H9 (cell line): Measurements from ENCODE around the gene SMARCA2. TPM values are rescaled to one million over a fixed set of nuclear protein-coding genes. Genes with fewer than 3 reads are reported as not detected.

Experiments used
- DNase-seq: peaks from one replicate; pipeline ENCODE4 v3.0.0-alpha.2; 2017
- H2AFZ ChIP-seq: one replicate; pipeline ENCODE4 v1.6.1; 2013; ENCODE audit warnings: mild to moderate bottlenecking, low read length, control low read depth, moderate library complexity
- H2AK5ac ChIP-seq: 2 replicates; pipeline ENCODE4 v1.6.1; 2013; ENCODE audit warnings: low read length, control low read depth, mixed read lengths; ENCODE audit not compliant: insufficient read length
- H2BK120ac ChIP-seq: one replicate; pipeline ENCODE4 v1.6.1; 2013; ENCODE audit warnings: low read depth, mild to moderate bottlenecking, low read length, control low read depth, inconsistent platforms; ENCODE audit not compliant: poor library complexity, severe bottlenecking
- H2BK12ac ChIP-seq: 2 replicates; pipeline ENCODE4 v1.6.1; 2013; ENCODE audit warnings: low read length, control low read depth, mixed read lengths, low read depth; ENCODE audit not compliant: insufficient read length
- H2BK15ac ChIP-seq: 2 replicates; pipeline ENCODE4 v1.6.1; 2013; ENCODE audit warnings: low read depth, low read length, control low read depth
- H2BK20ac ChIP-seq: one replicate; pipeline ENCODE4 v1.6.1; 2013; ENCODE audit warnings: low read depth, mild to moderate bottlenecking, low read length, control low read depth, inconsistent platforms; ENCODE audit not compliant: poor library complexity, severe bottlenecking
- H2BK5ac ChIP-seq: 2 replicates; pipeline ENCODE4 v1.6.1; 2013; ENCODE audit warnings: low read length, control low read depth, mixed read lengths; ENCODE audit not compliant: insufficient read length
- H3K14ac ChIP-seq: 2 replicates; pipeline ENCODE4 v1.6.1; 2013; ENCODE audit warnings: low read length, control low read depth; ENCODE audit not compliant: insufficient read depth
- H3K18ac ChIP-seq: 2 replicates; pipeline ENCODE4 v1.6.1; 2013; ENCODE audit warnings: low read depth, mild to moderate bottlenecking, mixed read lengths, low read length, control low read depth; ENCODE audit not compliant: insufficient read length
- H3K23ac ChIP-seq: 2 replicates; pipeline ENCODE4 v1.6.1; 2013; ENCODE audit warnings: low read length, control low read depth, mixed read lengths, low read depth; ENCODE audit not compliant: insufficient read length
- H3K23me2 ChIP-seq: 2 replicates; pipeline ENCODE4 v1.6.1; 2013; ENCODE audit warnings: low read depth, mild to moderate bottlenecking, mixed read lengths, low read length, control low read depth; ENCODE audit not compliant: insufficient read length, poor library complexity, severe bottlenecking
- H3K27ac ChIP-seq: 2 replicates; pipeline ENCODE4 v1.5.1; 2013; ENCODE audit warnings: low read length, control low read depth, mixed read lengths, low read depth; ENCODE audit not compliant: insufficient read length
- H3K27me3 ChIP-seq: 2 replicates; pipeline ENCODE4 v1.6.1; 2013; ENCODE audit warnings: low read length, control low read depth, inconsistent platforms; ENCODE audit not compliant: insufficient read depth
- H3K4ac ChIP-seq: 2 replicates; pipeline ENCODE4 v1.6.1; 2013; ENCODE audit warnings: low read depth, mild to moderate bottlenecking, control low read depth, inconsistent platforms, low read length, moderate library complexity
- H3K4me1 ChIP-seq: 2 replicates; pipeline ENCODE4 v1.6.1; 2013; ENCODE audit warnings: low read length, control low read depth, inconsistent platforms; ENCODE audit not compliant: insufficient read depth
- H3K4me2 ChIP-seq: 2 replicates; pipeline ENCODE4 v1.6.1; 2013; ENCODE audit warnings: low read length, control low read depth, mixed read lengths; ENCODE audit not compliant: insufficient read length, insufficient read depth
- H3K56ac ChIP-seq: 2 replicates; pipeline ENCODE4 v1.6.1; 2013; ENCODE audit warnings: low read depth, mild to moderate bottlenecking, mixed read lengths, low read length, control low read depth; ENCODE audit not compliant: insufficient read length
- H3K79me1 ChIP-seq: 2 replicates; pipeline ENCODE4 v1.6.1; 2013; ENCODE audit warnings: low read depth, mild to moderate bottlenecking, moderate library complexity, low read length, control low read depth, inconsistent platforms; ENCODE audit not compliant: insufficient read depth, poor library complexity, severe bottlenecking
- H3K79me2 ChIP-seq: 2 replicates; pipeline ENCODE4 v1.6.1; 2013; ENCODE audit warnings: low read length, control low read depth, inconsistent platforms; ENCODE audit not compliant: insufficient read depth
- H3K9ac ChIP-seq: 2 replicates; pipeline ENCODE4 v1.6.1; 2013; ENCODE audit warnings: low read length, control low read depth, mixed read lengths; ENCODE audit not compliant: insufficient read length; ENCODE audit errors: extremely low read depth
- H3K9me3 ChIP-seq: one replicate; pipeline ENCODE4 v1.6.1; 2013; ENCODE audit warnings: low read depth, low read length, inconsistent platforms; ENCODE audit not compliant: control insufficient read depth
- H3T11ph ChIP-seq: one replicate; pipeline ENCODE4 v1.6.1; 2013; ENCODE audit warnings: mild to moderate bottlenecking, low read length, control low read depth, inconsistent platforms
- H4K20me1 ChIP-seq: one replicate; pipeline ENCODE4 v1.6.1; 2013; ENCODE audit not compliant: control insufficient read depth, insufficient read length, insufficient read depth
- H4K5ac ChIP-seq: 2 replicates; pipeline ENCODE4 v1.6.1; 2013; ENCODE audit warnings: low read depth, mild to moderate bottlenecking, mixed read lengths, low read length, control low read depth; ENCODE audit not compliant: insufficient read length
- H4K8ac ChIP-seq: replicated peaks from 2 replicates; pipeline ENCODE4 v1.6.1; 2013; ENCODE audit warnings: low read length, control low read depth, mixed read lengths, low read depth; ENCODE audit not compliant: insufficient read length
- H4K91ac ChIP-seq: 2 replicates; pipeline ENCODE4 v1.6.1; 2013; ENCODE audit warnings: low read depth, mild to moderate bottlenecking, moderate library complexity, mixed read lengths, low read length, control low read depth; ENCODE audit not compliant: insufficient read length
- H3K27ac Mint-ChIP-seq, 3 experiments: 2 replicates in 2 of 3; 3 replicates in 1 of 3; pipeline ENCODE4 v1.8.0; 2020 to 2021; ENCODE audit warnings: mixed read lengths in 3 of 3, mild to moderate bottlenecking in 1 of 3, moderate library complexity in 1 of 3
- H3K27me3 Mint-ChIP-seq: 2 replicates; pipeline ENCODE4 v1.8.0; 2021; ENCODE audit warnings: low read depth, mild to moderate bottlenecking, moderate library complexity, mixed read lengths
- H3K36me3 Mint-ChIP-seq, 3 experiments: 2 replicates in 2 of 3; 3 replicates in 1 of 3; pipeline ENCODE4 v1.8.0; 2020 to 2021; ENCODE audit warnings: low read depth in 3 of 3, mixed read lengths in 3 of 3; ENCODE audit not compliant: insufficient read depth in 1 of 3
- H3K4me1 Mint-ChIP-seq, 2 experiments: 2 replicates each; pipeline ENCODE4 v1.8.0; 2020; ENCODE audit warnings: mixed read lengths in 2 of 2
- H3K4me3 Mint-ChIP-seq, 2 experiments: 2 replicates in 1 of 2; 3 replicates in 1 of 2; pipeline ENCODE4 v1.8.0; 2020 to 2021; ENCODE audit warnings: mild to moderate bottlenecking in 2 of 2, mixed read lengths in 2 of 2, moderate library complexity in 1 of 2
- H3K9me3 Mint-ChIP-seq, 2 experiments: 2 replicates in 1 of 2; 3 replicates in 1 of 2; pipeline ENCODE4 v1.8.0; 2020; ENCODE audit warnings: mild to moderate bottlenecking in 2 of 2, mixed read lengths in 2 of 2, moderate library complexity in 1 of 2
- WGBS: extraction: QIAGEN DNeasy Blood & Tissue Kit; methylation state at CpG from one replicate; pipeline ENCODE4 v1.1.7; 2013; ENCODE audit warnings: missing lambda C conversion rate, low lambda C conversion rate, mixed read lengths; ENCODE audit not compliant: insufficient read length; ENCODE audit errors: extremely low coverage; 5-methylcytosine and 5-hydroxymethylcytosine counted together
- total RNA-seq: library from RNA; stranded (reverse); gene quantifications from 2 replicates; pipeline ENCODE4 v1.2.1, GENCODE V29; 2021
- TF ChIP-seq, protein P1 (sequence below): fragments of 200-600 bp; sonication (generic); conservative IDR thresholded peaks from 3 replicates; pipeline ENCODE4 v1.8.0; 2021; ENCODE audit warnings: antibody characterized with exemption, mild to moderate bottlenecking

Gene SMARCA2
- total RNA-seq, 1 experiment from 2014 or later: 15.3 TPM

DNA sequence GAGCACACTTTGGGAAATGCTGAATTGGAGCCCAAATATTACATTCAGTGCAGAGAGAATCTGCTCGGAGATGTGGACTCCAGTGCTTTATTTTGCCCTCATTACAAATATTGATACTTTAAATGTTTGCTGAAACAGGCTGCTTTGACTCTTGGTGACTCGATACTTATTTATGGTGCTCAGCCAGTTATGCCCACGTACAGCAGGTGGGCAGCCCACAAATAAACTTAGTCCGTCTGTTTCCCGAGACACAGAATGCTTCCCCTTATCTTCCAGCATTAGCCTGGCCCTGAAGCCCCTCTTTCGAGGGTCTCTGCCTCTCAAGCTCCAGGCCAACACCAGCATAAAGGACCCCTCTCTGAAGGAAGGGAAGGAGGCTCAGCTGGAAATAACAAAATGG is 158.7 kb downstream of the SMARCA2 start:
- no peak overlapping the region for H2BK12ac ChIP-seq
- no peak overlapping the region for H2AK5ac ChIP-seq
- H4K91ac ChIP-seq: no peak overlapping the region
- H4K20me1 ChIP-seq: no peaks in the 10 kb centered on the region
- no peak overlapping the region for H3K56ac ChIP-seq
- no peak overlapping the region for H3K9ac ChIP-seq
- Mint-ChIP-seq H3K27ac (peak overlapping the region in 1 of 3 experiments; percentile 53; a peak in 1 of 7 replicates), H3K36me3 (peaks cover 0 to 5% (median 4%) of the 10 kb centered on the region in 3 experiments; a peak in 4 of 7 replicates), H3K27me3 (no peaks in the 10 kb centered on the region; the same call in 1 of the 2 replicates), H3K4me3 (no peak overlapping the region), H3K4me1 (peaks cover 11 to 16% of the 10 kb centered on the region in 2 experiments), H3K9me3 (no peaks in the 10 kb centered on the region)
- no peaks in the 10 kb centered on the region for H3K23me2 ChIP-seq
- no peak overlapping the region for H2BK15ac ChIP-seq
- no peak overlapping the region for H4K8ac ChIP-seq
- H2BK20ac ChIP-seq: no peak overlapping the region
- H3K27me3 ChIP-seq: no peaks in the 10 kb centered on the region
- TF ChIP-seq, protein P1, sequence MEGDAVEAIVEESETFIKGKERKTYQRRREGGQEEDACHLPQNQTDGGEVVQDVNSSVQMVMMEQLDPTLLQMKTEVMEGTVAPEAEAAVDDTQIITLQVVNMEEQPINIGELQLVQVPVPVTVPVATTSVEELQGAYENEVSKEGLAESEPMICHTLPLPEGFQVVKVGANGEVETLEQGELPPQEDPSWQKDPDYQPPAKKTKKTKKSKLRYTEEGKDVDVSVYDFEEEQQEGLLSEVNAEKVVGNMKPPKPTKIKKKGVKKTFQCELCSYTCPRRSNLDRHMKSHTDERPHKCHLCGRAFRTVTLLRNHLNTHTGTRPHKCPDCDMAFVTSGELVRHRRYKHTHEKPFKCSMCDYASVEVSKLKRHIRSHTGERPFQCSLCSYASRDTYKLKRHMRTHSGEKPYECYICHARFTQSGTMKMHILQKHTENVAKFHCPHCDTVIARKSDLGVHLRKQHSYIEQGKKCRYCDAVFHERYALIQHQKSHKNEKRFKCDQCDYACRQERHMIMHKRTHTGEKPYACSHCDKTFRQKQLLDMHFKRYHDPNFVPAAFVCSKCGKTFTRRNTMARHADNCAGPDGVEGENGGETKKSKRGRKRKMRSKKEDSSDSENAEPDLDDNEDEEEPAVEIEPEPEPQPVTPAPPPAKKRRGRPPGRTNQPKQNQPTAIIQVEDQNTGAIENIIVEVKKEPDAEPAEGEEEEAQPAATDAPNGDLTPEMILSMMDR: no peak
- H3T11ph ChIP-seq: no peak overlapping the region
- DNase-seq: no peak
- H2AFZ ChIP-seq: no peak overlapping the region
- no peaks in the 10 kb centered on the region for H3K79me1 ChIP-seq
- H3K4me1 ChIP-seq: peaks cover 4% of the 10 kb centered on the region; the same call in 1 of the 2 replicates
- no peak overlapping the region for H3K14ac ChIP-seq
- no peak overlapping the region for H3K23ac ChIP-seq
- no peak overlapping the region for H3K27ac ChIP-seq
- H2BK5ac ChIP-seq: no peak overlapping the region
- H3K79me2 ChIP-seq: no peaks in the 10 kb centered on the region
- H4K5ac ChIP-seq: no peak overlapping the region
- no peak overlapping the region for H2BK120ac ChIP-seq
- no peaks in the 10 kb centered on the region for H3K9me3 ChIP-seq
- no peak overlapping the region for H3K18ac ChIP-seq
- H3K4ac ChIP-seq: no peak overlapping the region
- no peak overlapping the region for H3K4me2 ChIP-seq
- WGBS: no CpG with 5 or more reads among the region's 6 CpGs
